ENCODE data around the gene LHFPL6. TPM values are rescaled to one million over a fixed set of nuclear protein-coding genes. Genes with fewer than 3 reads are reported as not detected.

Gene LHFPL6
- total RNA-seq, 1 donor from 2014 or later = 54.8 TPM

DNA sequence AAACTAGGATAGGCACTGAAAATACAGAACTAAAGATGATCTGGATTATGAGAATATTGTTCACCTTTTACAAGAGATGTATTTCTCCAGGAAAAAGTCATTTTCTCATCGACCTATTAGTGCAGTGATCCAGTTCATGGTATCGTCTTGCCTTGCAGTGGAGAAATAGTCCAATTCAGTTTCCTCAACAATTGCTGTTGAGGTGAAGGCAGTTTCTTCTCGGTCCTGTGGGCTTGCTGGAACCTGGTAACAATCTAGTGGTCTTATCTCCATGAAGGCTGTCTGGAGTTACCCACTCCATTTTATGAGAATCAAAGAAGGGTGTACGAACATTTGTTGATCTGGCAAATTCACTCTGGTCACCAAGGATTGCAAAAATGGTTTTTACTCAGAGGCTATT, 266.8 kb downstream of the LHFPL6 start:
- Histone ChIP-seq H3K36me3 (no peaks in the 10 kb centered on the region), H3K9me3 (no peaks in the 10 kb centered on the region), H3K4me1 (no peaks in the 10 kb centered on the region), H3K27me3 (no peaks in the 10 kb centered on the region), H3K4me3 (no peak overlapping the region), H3K27ac (no peak overlapping the region)
- DNase-seq (ENCODE audit: extremely low spot score in 2 of 2) = no peak
- TF ChIP-seq, protein P1, sequence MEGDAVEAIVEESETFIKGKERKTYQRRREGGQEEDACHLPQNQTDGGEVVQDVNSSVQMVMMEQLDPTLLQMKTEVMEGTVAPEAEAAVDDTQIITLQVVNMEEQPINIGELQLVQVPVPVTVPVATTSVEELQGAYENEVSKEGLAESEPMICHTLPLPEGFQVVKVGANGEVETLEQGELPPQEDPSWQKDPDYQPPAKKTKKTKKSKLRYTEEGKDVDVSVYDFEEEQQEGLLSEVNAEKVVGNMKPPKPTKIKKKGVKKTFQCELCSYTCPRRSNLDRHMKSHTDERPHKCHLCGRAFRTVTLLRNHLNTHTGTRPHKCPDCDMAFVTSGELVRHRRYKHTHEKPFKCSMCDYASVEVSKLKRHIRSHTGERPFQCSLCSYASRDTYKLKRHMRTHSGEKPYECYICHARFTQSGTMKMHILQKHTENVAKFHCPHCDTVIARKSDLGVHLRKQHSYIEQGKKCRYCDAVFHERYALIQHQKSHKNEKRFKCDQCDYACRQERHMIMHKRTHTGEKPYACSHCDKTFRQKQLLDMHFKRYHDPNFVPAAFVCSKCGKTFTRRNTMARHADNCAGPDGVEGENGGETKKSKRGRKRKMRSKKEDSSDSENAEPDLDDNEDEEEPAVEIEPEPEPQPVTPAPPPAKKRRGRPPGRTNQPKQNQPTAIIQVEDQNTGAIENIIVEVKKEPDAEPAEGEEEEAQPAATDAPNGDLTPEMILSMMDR (IDR thresholded peaks at IDR 0.05) = no peak
- TF ChIP-seq POLR2A (IDR thresholded peaks at IDR 0.05) (no peak), POLR2AphosphoS5 (IDR thresholded peaks at IDR 0.05; ENCODE audit: insufficient read depth in 1 of 2, low read depth in 1 of 2) (no peak)
- intact Hi-C loops (cut with DNase I) = no loop called here

DNA sequence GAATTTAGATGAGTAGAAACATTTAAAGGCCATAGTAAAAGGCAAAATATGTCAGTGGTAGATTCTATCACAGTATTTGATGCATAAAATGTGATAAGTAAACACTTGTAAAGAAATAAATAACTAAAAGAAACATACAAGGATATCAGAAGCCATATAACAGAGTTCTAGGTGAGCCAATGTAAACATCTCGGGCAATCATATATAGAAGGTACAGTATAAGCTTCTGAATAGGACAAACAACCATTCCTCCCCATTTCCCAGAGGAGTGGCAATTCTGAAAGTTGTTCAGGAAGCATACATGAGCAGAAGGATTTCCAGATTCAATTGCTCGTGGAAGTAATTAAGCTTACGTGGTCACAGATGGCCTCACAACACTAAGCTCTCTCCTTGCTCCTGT, 267.3 kb downstream of the LHFPL6 start:
- Histone ChIP-seq H3K27me3 (no peaks in the 10 kb centered on the region), H3K4me1 (no peaks in the 10 kb centered on the region), H3K36me3 (no peaks in the 10 kb centered on the region), H3K4me3 (no peak overlapping the region), H3K27ac (no peak overlapping the region), H3K9me3 (no peaks in the 10 kb centered on the region)
- TF ChIP-seq POLR2AphosphoS5 (IDR thresholded peaks at IDR 0.05; ENCODE audit: insufficient read depth in 1 of 2, low read depth in 1 of 2) = no peak
- no peak for TF ChIP-seq POLR2A (IDR thresholded peaks at IDR 0.05)
- TF ChIP-seq, protein P1 (IDR thresholded peaks at IDR 0.05) = no peak
- intact Hi-C loops (cut with DNase I) = no loop called here
- DNase-seq (ENCODE audit: extremely low spot score in 2 of 2) = no peak

DNA sequence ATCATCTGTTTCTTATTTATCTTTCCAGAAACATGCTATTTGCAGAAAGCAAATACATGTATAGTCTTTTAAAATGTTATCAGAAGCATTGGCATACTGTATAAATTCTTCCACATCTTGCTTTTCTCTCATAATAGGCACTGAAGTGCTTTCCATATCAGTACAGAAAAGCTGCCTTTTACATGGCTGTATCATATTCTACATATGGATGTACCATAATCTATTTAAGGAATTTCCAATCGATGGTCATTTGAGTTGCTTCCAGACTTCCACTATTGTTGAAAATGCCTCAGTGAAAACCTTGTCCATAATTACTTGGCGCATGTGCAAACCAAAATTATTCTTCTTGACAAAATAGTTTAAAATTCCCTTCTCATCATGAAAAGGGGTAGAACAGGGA, 272.5 kb downstream of the LHFPL6 start:
- no peak overlapping the region for H3K4me3 ChIP-seq
- no peaks in the 10 kb centered on the region for H3K9me3 ChIP-seq
- H3K36me3 ChIP-seq = no peaks in the 10 kb centered on the region
- H3K27me3 ChIP-seq = no peaks in the 10 kb centered on the region
- H3K27ac ChIP-seq = no peak overlapping the region
- peaks cover 2% of the 10 kb centered on the region for H3K4me1 ChIP-seq
- TF ChIP-seq POLR2A (IDR thresholded peaks at IDR 0.05) = no peak
- TF ChIP-seq, protein P1 (IDR thresholded peaks at IDR 0.05) = no peak
- no peak for TF ChIP-seq POLR2AphosphoS5 (IDR thresholded peaks at IDR 0.05; ENCODE audit: insufficient read depth in 1 of 2, low read depth in 1 of 2)
- intact Hi-C loops (cut with DNase I) = no loop called here
- no peak for DNase-seq (ENCODE audit: extremely low spot score in 2 of 2)

DNA sequence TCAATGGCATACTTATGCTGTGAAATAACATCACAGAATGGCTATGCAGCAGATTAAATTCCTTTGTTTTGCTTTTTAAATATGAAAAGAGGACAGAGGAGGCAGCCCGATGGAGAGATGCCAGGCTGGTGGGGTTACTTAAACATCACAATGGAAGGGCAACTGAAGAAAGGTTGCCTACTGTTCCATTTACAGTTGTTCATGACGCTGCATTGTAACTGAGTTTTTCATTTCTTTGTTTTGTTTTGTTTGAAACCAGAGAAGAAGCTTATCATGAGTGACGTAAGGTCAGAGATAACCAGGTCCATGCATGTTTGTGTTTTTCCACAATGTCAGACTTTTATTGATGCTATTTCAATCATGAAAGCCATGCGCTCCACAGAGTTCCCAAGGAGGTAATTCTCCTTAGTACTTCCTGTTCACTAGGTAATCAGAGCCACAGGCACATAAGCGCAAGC, 273.8 kb downstream of the LHFPL6 start:
- intact Hi-C loops (cut with DNase I) = no loop called here
- Histone ChIP-seq H3K27me3 (no peaks in the 10 kb centered on the region), H3K4me3 (no peak overlapping the region), H3K9me3 (no peaks in the 10 kb centered on the region), H3K36me3 (no peaks in the 10 kb centered on the region), H3K27ac (no peak overlapping the region), H3K4me1 (peaks cover 7% of the 10 kb centered on the region)
- no peak for DNase-seq (ENCODE audit: extremely low spot score in 2 of 2)
- TF ChIP-seq POLR2A (IDR thresholded peaks at IDR 0.05) = no peak
- TF ChIP-seq, protein P1 (IDR thresholded peaks at IDR 0.05) = no peak
- no peak for TF ChIP-seq POLR2AphosphoS5 (IDR thresholded peaks at IDR 0.05; ENCODE audit: insufficient read depth in 1 of 2, low read depth in 1 of 2)

DNA sequence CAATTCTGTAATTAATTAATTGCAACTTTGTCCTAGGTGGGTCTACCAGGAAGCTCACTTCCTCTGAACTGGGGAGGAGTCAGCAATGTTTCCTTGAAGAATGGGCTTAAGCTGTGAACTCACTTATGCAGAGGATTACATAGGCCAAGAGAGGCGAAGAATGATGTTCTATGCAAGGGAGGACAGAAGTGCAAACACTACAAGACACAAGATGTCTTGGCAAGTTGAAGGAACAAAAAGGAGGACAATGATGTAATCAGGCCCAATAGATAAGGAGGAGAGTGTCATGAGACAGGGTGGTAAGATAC, 275.9 kb downstream of the LHFPL6 start:
- H3K4me3 ChIP-seq = no peak overlapping the region
- H3K9me3 ChIP-seq = no peaks in the 10 kb centered on the region
- no peak overlapping the region for H3K27ac ChIP-seq
- no peaks in the 10 kb centered on the region for H3K27me3 ChIP-seq
- H3K4me1 ChIP-seq = peaks cover 12% of the 10 kb centered on the region
- DNase-seq (ENCODE audit: extremely low spot score in 2 of 2) = no peak
- intact Hi-C loops (cut with DNase I) = no loop called here
- H3K36me3 ChIP-seq = no peaks in the 10 kb centered on the region
- TF ChIP-seq POLR2AphosphoS5 (IDR thresholded peaks at IDR 0.05; ENCODE audit: insufficient read depth in 1 of 2, low read depth in 1 of 2) (no peak), POLR2A (IDR thresholded peaks at IDR 0.05) (no peak)
- TF ChIP-seq, protein P1 (IDR thresholded peaks at IDR 0.05) = no peak

Measured in vagina (tissue), 2 donors.